Medulla oblongata (tissue), 1 donor: ENCODE results near the gene COA1.
"Not testable (repeated sequence)": the region's sequence is repeated elsewhere in the genome, so short reads cannot be mapped to it uniquely, and the experiment has no call there.

ENCODE experiments used
- DNase-seq: peaks from one replicate; pipeline ENCODE4 v3.0.0-alpha.2; 2015; ENCODE audit errors: extremely low spot score

COA1 gene

DNA sequence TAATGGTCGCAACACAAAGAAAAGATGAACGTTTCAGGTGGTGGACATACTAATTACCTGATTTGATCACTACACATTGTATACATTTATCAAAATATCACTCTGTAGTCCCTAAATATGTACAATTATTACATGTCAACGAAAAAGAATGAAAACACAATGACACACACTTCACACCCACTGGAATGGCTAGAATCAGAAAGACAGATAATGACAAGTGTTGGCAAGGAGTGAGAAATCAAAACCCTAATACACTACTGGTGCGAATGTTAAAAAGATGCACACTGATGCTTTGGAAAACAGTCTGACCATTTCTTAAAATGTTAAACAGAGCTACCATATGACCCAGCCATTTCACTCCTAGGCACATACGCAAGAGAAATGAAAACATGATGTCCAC lies 2.3 kb downstream of the COA1 start:
- no peak for DNase-seq

DNA sequence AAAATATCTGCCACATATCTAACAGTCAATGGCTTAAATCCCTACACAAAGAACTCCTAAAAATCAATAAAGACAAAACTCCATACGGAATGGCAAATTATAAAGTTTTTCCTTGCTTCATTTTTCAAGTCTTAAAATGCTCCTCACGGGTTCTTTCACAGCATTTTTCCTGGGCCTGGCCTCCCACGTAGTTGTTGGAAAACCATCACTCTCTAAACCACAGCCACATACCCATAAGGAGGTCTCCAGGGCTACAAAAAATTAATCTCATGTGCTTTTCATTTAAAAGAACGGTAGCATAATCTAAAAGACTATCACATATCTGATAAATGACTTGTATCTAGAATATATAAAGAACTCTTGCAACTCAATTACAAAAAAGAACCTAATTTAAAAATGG lies 2.9 kb downstream of the COA1 start:
- DNase-seq, result no peak

DNA sequence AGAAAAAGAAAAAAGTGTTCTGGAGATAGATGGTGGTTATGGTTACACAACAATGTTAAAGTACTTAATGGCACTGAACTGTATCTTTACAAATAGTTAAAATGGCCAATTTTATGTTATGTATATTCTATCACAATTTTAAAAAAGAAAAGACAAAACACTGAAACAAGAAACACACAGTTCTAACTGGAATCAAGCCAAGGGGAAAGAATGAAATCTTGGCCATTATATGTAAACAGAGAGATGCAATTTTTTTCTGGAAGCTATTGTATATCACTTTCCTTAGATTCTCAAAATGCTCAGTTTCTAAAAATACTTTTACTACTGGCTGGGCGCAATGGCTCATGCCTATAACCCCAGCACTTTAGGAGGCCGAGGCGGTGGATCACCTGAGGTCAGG lies 4.1 kb downstream of the COA1 start:
- DNase-seq, result no peak

DNA sequence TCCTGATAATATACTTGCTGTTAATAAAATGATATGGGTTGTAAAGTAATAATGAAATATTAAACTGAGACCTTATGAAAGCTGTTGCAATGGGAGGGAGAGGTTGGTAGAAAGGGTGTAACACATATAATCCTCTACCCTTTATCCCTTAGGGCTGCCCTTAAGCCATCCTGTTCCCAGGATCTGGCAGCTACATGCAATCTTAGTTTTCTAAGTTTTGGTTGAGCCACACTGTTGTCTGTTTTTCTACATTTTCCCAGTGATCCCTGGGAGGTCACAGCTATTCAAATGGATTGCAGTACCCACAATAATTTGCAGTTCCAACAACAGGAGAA lies 6.3 kb downstream of the COA1 start:
- DNase-seq, result no peak

DNA sequence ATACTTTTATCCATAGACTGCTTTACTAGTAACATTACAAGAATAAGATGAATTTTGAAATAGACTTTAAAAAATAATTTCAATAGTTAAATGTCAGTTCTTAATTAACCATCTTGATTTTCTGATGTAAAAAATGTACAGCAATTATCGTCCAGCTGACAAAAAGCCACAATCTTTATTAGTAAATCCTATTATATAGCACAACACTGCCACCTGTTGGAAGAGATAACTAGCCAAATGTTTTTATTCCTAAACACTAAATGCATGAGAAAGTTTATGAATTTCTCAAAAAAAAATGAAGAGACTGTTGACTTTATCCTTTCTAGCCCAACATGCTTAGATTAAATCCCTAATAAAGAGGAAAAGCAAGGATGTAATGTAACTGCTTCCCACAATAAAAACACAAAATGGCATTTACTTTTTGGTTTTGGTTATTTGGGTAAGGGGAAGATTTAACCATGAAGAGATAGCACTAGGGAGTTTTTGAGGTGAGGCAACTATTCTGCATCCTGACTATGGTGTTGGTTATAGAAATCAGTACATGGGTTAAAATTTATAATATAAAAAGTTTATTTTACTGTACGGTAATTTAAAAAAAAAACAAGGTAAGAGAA lies 8.0 kb downstream of the COA1 start:
- DNase-seq, result peak; percentile 66

DNA sequence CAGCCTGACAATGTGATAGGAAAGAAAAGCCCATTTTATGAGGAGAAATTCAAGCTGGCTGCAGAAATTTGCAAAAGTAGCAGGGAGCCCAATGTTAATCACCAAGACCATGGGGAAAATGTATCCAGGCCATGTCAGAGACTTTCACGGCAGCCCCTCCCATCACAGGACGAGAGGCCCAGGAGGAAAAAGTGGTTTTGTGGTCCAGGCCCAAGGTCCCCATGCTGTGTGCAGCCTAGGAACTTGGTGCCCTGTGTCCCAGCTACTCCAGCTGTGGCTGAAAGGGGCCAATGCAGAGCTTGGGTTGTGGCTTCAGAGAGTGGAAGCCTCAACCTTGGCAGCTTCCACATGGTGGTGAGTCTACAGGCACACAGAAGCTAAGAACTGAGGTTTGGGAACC lies 12.7 kb downstream of the COA1 start:
- no peak for DNase-seq

DNA sequence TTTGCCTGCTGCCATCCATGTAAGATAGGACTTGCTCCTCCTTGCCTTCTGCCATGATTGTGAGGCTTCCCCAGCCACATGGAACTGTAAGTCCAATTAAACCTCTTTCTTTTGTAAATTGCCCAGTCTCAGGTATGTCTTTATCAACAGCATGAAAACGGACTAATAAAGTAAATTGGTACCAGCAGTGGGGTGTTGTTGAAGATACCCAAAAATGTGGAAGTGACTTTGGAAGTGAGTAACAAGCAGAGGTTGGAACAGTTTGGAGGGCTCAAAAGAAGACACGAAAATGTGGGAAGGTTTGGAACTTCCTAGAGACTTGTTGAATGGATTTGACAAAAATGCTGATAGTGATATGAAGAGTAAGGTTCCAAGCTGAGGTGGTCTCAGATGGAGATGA lies 13.4 kb downstream of the COA1 start:
- not testable (repeated sequence) for DNase-seq

DNA sequence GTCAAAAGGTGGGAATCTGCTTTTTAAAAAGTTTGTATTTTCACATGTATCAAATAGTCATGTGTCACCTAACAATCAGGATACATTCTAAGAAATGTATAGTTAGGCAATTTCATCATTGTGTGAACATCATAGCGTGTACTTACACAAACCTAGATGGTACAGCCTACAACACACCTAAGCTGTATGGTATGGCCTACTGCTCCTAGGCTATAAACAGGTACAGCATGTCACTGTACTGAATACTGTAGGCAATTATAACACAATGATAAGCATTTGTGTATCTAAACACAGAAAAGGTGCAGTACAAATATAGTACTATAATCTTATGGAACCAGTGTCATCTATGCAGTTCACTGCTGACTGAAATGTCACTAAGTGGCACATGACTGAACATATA lies 17.8 kb downstream of the COA1 start:
- no peak for DNase-seq

DNA sequence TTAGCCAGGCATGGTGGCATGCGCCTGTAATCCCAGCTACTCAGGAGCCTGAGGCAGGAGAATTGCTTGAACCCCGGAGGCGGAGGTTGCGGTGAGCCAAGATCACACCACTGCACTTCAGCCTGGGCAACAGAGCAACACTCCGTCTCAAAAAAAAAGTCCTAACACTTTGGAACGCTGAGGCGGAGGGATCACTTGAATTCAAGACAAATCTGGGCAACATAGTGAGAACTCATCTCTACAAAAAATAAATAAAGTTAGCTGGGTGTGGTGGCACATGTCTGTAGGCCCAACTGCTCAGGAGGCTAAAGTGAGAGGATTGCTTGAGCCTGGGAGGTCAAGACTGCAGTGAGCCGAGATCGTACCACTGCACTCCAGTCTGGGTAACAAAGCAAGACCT lies 21.3 kb downstream of the COA1 start:
- not testable (repeated sequence) for DNase-seq

DNA sequence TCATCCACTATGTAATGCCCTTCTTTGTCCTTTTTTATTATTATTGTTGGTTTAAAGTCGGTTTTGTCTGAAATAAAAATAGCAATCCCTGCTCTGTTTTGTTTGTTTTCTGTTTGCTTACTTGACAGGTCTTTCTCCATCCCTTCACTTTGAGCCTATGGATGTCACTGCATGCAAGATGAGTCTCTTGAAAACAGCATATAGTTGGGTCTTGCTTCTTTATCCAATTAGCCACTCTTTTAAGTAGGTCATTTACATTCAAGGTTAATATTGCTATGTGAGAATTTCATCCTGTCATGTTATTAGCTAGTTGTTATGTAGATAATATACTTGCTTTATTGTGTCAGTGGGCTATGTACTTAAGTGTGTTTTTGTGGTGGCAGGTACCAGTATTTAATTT lies 25.8 kb downstream of the COA1 start:
- no peak for DNase-seq

DNA sequence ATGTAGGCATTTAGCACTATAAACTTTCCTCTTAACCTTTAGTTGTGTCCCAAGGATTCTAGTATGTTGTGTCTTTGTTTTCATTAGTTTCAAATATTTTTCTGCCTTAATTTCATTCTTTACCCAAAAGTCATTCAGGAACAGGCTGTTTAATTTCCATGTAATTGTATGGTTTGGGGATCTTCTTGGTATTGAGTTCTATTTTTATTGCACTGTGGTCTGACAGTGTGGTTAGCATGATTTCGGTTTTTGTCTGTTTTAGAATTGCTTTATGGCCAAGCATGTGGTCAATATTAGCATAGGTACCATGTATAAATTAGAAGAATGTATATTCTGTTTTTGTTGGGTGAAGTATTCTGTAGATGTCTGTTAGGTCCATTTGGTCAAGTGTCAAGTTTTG lies 26.3 kb downstream of the COA1 start:
- no peak for DNase-seq

DNA sequence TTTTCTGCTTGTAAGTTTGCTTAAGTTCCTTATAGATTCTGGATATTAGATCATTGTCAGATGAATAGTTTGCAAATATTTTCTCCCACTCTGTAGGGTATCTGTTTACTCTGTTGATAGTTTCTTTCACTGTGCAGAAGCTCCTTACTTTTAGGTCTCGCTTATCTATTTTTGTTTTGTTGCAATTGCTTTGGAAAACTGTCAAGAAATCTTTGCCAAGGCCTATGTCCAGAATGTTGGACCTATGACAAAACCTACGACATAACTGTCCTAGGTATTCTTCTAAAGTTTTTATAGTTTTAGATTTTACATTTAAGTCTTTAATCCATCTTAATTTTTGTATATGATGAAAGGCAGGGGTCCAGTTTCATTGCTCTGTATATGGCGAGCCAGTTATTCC lies 27.4 kb downstream of the COA1 start:
- DNase-seq, result no peak

DNA sequence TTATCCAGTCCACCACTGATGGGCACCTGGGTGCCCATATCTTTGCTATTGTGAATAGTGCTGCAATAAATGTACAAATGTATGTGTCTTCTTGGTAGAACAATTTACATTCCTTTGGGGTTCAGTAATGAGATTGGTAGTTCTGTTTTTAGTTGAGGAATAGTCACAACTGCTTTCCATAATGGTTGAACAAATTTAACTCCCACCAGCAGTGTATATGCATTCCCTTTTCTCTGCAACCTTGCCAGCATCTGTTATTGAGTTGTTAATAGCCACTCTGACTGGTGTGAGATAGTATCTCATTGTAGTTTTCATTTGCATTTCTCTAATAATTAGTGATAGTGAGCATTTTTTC lies 27.8 kb downstream of the COA1 start:
- no peak for DNase-seq

DNA sequence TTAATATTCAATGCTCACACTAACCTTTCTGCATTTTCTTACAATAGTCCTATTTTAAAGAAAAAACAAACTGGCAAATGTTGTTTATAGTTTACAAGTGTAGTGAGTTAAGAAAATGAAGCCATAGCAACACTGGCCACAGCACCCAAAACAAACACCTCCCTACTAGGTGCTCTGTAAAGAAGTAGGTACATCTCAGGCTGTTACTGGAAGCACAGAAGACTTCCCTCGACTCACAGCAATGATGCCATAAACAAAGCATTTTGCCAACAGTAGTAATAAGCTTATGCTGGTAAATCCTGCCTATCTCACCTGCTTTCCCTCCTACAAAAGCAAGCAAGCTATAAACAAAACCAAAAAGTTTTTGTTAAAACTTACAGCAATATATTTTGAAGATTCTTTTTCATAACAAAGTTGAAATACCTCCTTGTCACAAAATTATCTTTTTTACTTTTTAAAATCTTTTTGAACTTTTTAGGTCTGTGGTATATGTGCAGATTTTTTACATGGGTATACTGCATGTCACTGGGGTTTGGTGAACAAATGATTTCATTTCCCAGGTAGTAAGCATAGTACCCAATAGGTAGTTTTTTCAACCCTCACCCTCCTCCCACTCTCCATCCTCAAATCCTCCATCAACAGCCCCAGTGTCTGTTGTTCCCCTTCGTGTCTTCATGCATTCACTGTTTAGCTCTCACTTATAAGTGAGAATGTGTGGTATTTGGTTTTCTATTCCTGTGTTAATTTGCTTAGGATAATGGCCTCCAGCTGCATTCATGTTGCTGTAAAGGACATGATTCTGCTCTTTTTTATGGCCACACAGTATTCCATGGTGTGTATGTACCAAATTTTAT lies 28.4 kb downstream of the COA1 start:
- no peak for DNase-seq

DNA sequence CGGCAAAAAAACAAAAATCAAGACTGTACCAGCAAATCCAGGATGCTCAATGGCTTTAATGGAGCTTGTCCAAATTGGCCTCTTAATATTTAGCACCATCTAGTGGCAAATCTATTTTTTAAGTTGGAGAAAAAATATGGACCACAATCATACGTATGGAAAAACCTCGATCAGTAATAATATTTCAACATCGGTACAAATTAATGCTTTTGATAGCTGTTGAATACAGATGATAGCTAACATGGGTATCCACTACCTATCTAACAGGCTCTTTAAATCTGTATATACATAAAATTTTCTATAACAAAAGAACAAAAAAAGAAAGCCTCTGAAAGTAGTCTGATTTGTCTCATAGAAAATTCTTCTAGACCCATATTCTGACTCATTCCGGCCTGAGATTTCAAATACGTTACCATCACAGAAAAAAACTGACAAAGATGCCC lies 29.2 kb downstream of the COA1 start:
- DNase-seq, result peak; percentile 86

DNA sequence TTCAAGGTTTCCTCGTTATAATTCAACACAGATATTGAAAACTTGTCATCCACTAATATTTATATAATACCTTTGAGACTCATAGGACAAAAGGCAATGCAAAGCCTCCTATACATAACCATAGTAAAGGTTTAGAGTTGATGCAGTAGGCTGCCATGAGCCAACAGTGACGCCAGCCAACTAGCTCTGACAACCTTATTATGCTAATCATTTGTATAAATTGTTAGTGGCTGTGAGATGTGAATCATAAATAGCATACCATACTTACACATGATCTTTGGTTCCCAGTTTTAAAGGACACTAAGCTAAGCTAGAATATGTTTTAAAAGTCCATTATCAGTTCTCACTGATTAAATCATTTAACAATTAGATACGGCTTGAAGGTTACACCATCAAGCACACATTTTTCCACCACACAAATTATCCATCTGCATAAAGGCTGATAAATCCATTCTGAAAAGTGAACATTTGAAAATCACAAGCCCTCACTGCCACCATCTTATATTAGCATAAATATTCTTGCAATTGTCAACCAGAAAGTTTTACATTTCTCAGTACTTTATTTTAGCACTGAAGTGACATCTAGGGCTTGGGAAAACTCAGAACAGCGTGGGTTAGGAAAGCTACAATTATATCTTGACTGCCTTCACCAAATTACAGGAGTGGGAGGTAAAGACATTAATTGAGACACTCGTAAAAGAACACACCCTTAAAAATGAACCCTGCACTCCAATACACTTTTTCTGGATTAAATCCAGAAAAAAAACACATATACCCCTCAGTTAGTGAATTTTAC lies 30.7 kb downstream of the COA1 start:
- no peak for DNase-seq

DNA sequence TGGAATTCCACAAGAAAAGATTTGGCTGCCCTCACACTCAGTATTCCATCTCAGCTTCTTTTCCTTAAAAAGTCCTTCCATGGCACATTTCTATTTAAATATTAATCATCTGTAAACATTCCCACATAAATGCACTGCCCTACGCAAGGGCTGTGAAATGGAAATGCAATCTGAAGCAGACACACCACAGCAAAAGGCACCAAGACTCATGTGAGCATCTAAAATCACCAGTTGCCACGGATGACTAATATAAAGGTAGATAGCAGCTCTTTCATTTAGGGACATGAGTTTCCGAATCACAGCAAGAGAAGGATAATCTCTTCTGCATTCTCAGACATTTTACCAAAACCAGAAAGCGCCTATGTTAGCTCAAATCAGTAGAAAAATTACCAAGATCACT lies 31.6 kb downstream of the COA1 start:
- DNase-seq, result no peak

DNA sequence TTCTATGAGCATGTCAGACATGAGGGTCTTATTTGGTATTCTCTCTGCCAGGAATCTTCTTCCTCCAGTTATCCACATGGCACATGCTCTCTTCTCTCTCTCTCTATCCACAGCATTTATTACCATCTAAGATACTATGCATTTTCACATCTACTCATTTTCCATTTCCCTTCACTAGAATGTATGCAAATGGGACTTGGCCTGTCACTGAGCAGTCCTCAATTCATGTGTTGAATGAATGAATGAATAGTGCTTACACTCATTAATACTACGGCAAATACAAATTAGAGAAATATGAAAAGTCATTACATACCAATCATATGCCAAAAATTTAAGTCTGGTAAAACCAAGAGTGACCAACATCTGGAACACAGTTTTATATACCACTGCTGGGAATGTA lies 34.0 kb downstream of the COA1 start:
- no peak for DNase-seq

DNA sequence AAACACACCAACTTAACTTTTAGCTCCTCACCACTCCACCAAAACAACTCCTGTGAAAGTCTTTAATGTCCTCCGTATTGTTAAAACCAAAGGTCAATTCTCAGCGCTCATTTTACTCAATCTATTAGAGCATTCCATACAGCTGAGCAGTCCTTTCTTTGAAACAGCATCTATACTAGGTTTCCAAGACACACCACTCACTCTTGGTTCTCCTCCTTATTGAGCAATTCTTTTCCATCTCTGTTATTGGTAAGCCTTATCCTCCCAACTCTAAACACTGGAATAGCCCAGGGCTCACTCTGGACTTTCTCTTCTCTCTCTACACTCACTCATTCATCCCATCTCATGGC lies 34.9 kb downstream of the COA1 start:
- DNase-seq, result no peak

DNA sequence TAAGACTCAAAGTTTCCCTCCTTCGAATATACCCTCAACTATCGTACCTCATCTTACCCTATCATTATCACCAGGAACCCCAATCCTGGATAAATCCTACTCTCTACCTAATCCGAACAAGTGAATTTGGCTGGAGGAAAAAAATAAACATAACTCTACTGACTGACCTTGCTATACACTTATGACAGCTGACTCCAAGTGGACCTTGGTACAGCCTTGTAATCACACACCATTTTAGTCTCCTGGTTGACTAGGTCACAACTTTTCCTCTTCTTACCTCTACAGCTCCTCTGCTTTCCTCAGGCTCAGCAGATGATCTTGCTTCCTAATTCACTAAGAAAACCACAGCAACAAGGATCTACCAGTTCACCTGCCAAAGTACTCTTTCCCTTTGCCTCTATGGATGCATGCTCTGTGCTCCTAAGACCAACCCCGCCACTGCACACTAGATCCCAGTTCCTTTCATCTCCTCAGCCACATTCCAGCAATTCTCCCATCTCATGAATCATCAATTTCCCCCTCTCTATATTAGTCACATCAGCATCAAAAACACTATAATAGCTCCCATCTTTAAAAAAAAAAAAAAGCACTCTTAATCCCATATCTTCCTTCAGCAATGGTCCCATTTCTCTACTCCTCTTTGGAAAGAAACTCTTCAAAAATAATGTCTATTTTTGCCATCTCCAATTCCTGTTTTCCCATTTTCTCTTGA lies 35.5 kb downstream of the COA1 start:
- no peak for DNase-seq

DNA sequence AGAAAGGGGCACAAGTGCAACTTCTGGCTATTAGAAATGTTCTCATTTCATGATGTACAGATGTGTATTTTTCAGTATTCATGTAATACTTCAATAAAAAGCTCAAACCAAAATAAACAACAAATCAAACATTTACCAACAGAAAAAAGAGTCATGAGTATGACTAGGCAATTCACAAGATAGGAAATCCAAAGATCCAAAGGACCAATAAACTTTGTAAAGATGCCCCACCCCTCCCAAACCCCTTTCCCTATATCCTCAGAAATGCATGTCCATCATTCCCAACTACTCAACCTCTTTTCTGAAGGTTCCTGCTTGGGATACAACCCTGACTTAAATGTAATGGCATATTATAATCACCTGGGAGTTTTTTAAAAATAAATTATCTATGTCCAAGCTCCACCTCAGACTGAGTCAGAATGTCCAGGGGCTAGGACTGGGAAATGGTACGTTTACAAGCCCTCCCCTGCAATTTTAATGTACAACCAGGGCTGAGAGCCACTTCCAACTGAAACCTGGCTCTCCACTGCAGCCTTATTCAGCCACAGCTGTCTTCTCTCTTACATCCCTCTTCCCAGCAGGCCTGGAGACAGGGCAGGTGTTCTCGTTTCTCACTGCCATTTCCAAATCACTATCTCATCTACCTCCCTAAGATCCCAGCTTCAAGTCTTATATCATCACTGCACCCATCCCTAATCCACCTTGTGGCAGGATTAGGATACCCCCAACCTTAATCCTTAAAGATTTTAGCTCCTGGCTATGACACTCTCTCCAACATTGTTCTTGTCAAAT lies 36.5 kb downstream of the COA1 start:
- no peak for DNase-seq

DNA sequence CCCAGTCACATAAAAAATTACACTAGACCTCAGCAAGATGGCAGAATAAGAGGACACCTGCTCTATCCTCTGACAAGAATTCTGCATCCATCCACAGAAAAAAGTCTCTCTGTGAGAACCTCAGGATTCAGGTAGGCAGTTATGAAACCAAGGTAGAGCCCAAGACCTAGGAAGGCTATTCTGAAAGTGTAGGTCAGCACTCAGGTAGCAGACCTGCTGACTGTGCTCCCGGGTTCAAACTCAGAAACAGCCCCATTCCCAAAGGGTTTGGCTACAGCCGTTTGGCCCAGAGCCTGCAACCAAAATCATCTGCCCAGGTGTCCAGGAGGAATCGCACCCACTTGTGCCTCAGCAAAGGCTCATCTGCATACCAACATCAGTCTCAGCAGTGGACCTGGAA lies 37.7 kb downstream of the COA1 start:
- no peak for DNase-seq
